Spleen (tissue), 7 donors: ENCODE measurements around the gene KRT85.

Experiments
- CTCF ChIP-seq, 11 experiments: fragments of 200-600 bp in 7 of 11; fragments of 450-650 bp in 4 of 11; sonication (generic) in 4 of 11; IDR thresholded peaks in 8 of 11; conservative IDR thresholded peaks in 3 of 11; 1 replicate in 7 of 11; 2 replicates in 4 of 11; pipeline versions ENCODE4 v1.4.0 to v1.8.0; 2016 to 2021; ENCODE audit warnings: antibody characterized with exemption in 11 of 11, inconsistent platforms in 4 of 11, mild to moderate bottlenecking in 1 of 11
- POLR2A ChIP-seq, 3 donors: fragments of 450-650 bp; IDR thresholded peaks; one replicate each; pipeline ENCODE4 v1.5.1; 2017; ENCODE audit warnings: antibody characterized with exemption in 3 of 3, mild to moderate bottlenecking in 1 of 3
- donor health status: DM: no; HTN: no; CAD: no; lungs with moderate emphysema.
- donor health status: DM: no; HTN: no; CAD: no.
- donor health status: DM: no; HTN: no; CAD: no.

- TF ChIP-seq POLR2A (IDR thresholded peaks at IDR 0.05) (no peak), CTCF (IDR thresholded peaks at IDR 0.05 in 8 of 11, conservative IDR thresholded peaks at IDR 0.05 in 3 of 11) (peak in 4 of 11 experiments; percentile 5 to 29 (median 23))
Observed at GRCh38 chr12:52380271-52380694, 13.0 kb upstream of the KRT85 start.
